Raji (cell line): Measurements from ENCODE around the gene DYSF.

ENCODE experiments used
- POLR2A ChIP-seq: IDR thresholded peaks from 2 replicates; pipeline ENCODE4 v1.6.1; 2011; ENCODE audit warnings: low read depth, low read length, control low read depth; ENCODE audit not compliant: insufficient read depth

DYSF gene

GRCh38 chr2:71617266-71617665 is 163.9 kb downstream of the DYSF start:
- TF ChIP-seq POLR2A, result no peak

- no peak for TF ChIP-seq POLR2A
These were observed 165.2 kb downstream of the DYSF start for GRCh38 chr2:71618327-71619113.

- no peak for TF ChIP-seq POLR2A
These were observed 165.9 kb downstream of the DYSF start for GRCh38 chr2:71619230-71619741.

GRCh38 chr2:71620116-71620515 is 166.8 kb downstream of the DYSF start:
- TF ChIP-seq POLR2A, result no peak

DNA sequence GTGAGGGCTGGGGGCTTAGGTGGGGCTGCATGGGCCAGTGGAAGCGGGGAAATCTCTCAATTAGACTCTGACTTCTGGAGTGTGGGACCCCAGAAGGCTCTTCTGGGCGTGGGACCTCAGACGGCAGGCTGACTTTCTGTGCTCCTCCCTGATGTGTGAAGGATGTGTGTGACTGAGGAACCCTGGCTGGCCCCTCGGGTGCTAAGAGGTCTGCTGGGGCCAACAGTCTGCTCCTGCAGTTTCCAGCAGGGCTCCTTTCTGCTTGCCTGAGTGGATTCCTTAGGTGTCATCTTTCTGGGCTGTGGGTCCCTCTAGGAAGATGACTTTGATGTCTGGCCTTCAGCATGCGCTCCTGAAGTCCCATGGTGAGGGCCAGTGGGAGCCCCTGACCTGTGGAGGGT is 167.5 kb downstream of the DYSF start:
- no peak for TF ChIP-seq POLR2A

DNA sequence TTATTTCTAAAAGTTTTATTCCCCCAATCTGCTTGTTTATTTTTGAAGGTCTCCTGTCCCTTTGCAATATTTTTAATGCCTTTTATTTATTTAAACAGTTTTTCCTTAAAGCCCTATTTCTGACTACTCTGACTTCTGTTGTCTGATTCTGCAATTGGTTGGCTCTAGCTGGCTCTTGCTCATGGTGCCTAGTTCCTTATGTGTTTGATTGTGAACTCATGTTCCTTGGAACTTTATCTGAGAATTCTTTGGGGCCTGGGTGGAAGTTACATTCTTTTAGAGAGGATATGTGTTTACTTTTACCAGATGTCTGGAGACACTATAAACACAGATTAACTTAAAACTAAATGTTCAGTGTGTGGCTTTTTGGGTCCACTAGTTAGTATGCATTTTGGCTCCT is 175.9 kb downstream of the DYSF start:
- no peak for TF ChIP-seq POLR2A

DNA sequence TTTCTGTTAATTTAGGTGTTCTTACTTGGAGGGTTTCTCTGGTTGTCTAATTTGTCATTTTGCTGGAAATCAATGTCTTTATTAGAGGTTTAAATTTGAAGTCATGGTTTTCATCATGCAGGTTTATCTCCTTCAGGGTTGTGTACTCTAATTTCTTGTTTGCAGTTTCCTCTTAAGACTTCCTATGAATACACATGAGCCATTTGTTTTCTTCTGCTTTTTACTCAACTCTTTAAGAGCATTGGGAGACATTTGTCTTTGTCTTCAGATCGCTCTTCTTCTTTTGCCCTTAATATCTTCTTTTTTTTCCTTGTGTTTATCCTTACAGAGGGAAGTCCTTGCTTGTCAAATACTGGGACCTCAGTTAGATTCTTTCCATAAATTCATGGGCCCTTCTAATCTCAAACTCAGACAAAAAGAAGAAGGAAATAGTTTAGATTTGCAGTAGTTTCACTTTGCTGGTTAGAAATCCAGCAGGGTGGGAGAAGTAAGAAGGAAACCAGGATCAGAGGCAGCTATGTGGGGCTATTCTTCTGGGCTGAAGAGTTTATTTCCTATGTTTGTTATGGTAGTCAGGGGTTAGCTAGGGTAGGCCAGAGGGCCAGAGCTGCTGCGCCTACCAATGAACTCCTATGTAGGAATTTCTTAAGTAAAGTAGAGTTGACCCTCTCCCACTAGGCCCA is 176.6 kb downstream of the DYSF start:
- TF ChIP-seq POLR2A, result no peak

DNA sequence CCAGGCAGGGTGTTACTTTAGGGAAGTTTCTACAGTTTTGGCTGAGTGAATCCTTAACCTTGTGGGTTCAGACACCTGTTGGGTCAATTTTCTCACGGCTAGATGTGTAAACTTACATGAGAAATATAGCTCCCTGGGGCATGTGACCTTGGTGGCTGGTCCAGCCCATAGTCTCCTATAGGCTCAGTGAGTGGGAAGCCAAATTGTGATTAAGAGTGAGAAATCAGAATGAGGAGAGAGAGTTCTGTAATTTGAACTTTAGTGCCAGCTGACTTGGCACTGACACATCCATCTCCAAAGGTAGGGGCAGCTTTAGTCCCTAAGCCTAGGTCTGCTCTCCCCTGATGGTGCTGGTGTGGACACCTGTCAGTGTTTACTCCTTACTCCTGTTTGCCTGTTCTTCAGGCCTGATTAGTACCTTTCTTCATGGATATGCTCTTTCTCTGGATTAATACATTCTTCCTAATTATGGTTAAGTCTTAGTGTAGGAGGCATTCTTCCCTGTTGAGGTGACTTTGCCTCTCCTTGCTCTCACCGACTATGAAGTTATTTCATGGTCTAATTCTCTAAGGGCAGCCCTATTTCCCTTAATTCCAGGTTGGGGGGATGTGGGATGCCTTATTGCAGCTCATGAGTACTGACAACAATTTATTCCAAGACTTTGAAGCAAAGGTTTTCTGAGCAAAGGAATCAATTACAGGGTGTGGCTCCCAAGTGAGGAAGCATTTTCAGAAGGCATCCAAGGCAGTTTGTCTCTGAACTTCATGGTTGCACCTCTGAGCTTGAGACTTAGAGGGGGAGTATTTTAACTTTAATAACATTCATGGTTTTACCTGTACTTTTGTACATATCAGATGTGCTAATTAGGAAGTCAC is 177.3 kb downstream of the DYSF start:
- TF ChIP-seq POLR2A, result no peak

DNA sequence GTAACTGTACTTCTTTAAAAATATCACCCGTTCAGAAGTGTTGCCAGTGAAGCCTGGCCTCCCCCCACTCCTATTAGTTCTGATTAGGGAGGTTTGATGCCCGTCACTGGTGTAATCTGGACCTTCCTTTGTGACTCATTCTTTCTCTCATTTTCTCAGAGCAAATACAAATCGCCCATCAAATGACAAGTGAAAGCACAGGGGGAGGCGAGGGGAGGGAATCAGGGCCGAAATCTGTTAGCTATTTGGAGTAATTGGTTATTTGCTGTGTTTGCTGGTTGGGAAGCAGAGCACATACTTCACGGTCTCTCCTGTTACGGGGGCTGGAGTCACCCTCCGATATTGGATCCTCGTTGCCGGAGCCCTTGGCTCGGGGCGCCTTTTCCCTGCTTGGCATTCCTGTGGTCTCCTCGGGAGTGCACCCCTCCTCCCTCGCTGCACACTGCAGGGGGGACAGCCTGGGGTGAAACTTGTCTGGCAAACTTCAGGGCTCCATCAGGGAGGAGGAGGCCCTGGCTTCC is 178.1 kb downstream of the DYSF start:
- no peak for TF ChIP-seq POLR2A

- no peak for TF ChIP-seq POLR2A
These were observed 179.7 kb downstream of the DYSF start for GRCh38 chr2:71633086-71633485.

- TF ChIP-seq POLR2A, result no peak
These were observed 181.2 kb downstream of the DYSF start for GRCh38 chr2:71634567-71634966.

GRCh38 chr2:71635798-71636197 is 182.4 kb downstream of the DYSF start:
- no peak for TF ChIP-seq POLR2A

DNA sequence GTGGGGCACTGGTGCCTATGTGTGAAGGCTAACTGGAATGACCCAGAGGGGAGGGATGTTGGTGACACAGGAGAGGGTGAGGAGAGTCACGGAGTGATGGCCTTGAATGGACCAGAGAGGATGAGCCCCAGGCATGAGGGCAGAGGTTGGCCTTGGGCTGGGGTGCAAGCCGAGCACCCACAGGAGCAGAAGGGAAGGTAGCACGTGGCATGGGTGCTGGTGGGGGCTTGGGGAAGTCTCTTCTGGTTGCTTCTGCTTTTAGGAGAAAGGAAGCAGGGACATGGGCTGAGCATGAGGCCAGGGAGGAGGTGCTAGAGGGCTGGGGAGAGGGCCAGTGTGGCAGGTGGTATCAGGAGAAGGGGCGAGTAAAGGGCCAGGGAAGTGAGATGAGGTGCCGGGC is 183.8 kb downstream of the DYSF start:
- no peak for TF ChIP-seq POLR2A

DNA sequence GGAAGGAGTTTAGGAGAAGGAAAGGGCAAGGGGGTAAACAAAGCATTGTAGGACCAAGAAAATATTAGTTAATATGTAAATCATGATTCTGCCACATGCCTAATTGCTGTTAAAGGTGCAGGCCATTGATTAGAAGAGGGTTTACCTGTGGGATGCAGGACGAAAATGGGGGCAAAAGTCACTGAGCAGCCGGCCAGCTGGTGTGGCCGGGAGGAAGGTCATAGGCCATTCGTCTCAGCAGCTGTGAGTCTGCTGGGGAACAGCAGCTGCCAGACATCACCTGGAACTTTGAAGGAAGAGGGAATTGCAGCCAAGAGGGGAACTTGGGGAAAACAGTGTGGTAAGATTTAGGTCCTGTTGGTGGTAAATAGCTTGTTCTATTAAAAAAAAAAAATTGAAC is 184.4 kb downstream of the DYSF start:
- no peak for TF ChIP-seq POLR2A

GRCh38 chr2:71639735-71640134 is 186.4 kb downstream of the DYSF start:
- no peak for TF ChIP-seq POLR2A
